Uterus (tissue), 4 donors: ENCODE measurements around the gene LRRC49. TPM values are rescaled to one million over a fixed set of nuclear protein-coding genes. Genes with fewer than 3 reads are reported as not detected.
"Not testable (repeated sequence)": the region's sequence is repeated elsewhere in the genome, so short reads cannot be mapped to it uniquely, and the experiment has no call there.

ENCODE experiments used
- DNase-seq, 2 donors: peaks; one replicate each; pipeline ENCODE4 v3.0.0-alpha.2; 2019 to 2020
- H3K27ac ChIP-seq, 2 donors: fragments of 200-600 bp; sonication (generic); 1 replicate in 1 of 2; 2 replicates in 1 of 2; pipeline ENCODE4 v1.5.1; 2016 to 2018
- H3K27me3 ChIP-seq, 2 donors: fragments of 200-600 bp; sonication (generic); one replicate each; pipeline ENCODE4 v1.5.1; 2018 to 2019; ENCODE audit warnings: control low read depth in 1 of 2
- H3K36me3 ChIP-seq, 2 donors: fragments of 200-600 bp; sonication (generic); one replicate each; pipeline ENCODE4 v1.5.1; 2019; ENCODE audit warnings: control low read depth in 1 of 2
- H3K4me1 ChIP-seq, 2 donors: fragments of 200-600 bp; sonication (generic); one replicate each; pipeline ENCODE4 v1.5.1; 2018 to 2019; ENCODE audit warnings: control low read depth in 1 of 2
- H3K4me3 ChIP-seq, 2 donors: fragments of 200-600 bp; sonication (generic); 1 replicate in 1 of 2; 2 replicates in 1 of 2; pipeline ENCODE4 v1.5.1; 2018 to 2019; ENCODE audit warnings: mild to moderate bottlenecking in 1 of 2
- H3K9me3 ChIP-seq, 2 donors: fragments of 200-600 bp; sonication (generic); one replicate each; pipeline ENCODE4 v1.5.1; 2019; ENCODE audit warnings: control low read depth in 1 of 2
- CTCF ChIP-seq, 4 experiments: fragments of 200-600 bp in 2 of 4; fragments of 450-650 bp in 2 of 4; sonication (generic) in 2 of 4; IDR thresholded peaks; one replicate each; pipeline ENCODE4 v1.5.1; 2016 to 2019; ENCODE audit warnings: antibody characterized with exemption in 4 of 4, mild to moderate bottlenecking in 2 of 4, moderate library complexity in 1 of 4
- POLR2A ChIP-seq, 2 donors: fragments of 450-650 bp; IDR thresholded peaks; one replicate each; pipeline ENCODE4 v1.6.1; 2016; ENCODE audit warnings: antibody characterized with exemption in 2 of 2, mild to moderate bottlenecking in 1 of 2, moderate library complexity in 1 of 2
- intact Hi-C: fragments of 100-400 bp; cut with DNase I; formaldehyde crosslinking; loops from one replicate; pipeline ENCODE4 v1.15.1; 2023; ENCODE audit warnings: low total_unique reads
- total RNA-seq, 4 donors: library from RNA; depleted of rRNA in 3 of 4; stranded (reverse); fragments of >200 nt in 3 of 4; gene quantifications; one replicate each; pipeline versions ENCODE4 v1.1.0 to v1.2.4, GENCODE V29; 2014 to 2023
- donor health status: DM: yes; HTN: yes; CAD: no.

The LRRC49 gene
- total RNA-seq, 4 donors from 2014 or later: 13.8 to 48.7 (median 19.7) TPM

- Histone ChIP-seq H3K27me3 (no peaks in the 10 kb centered on the region), H3K27ac (no peak overlapping the region), H3K36me3 (no peaks in the 10 kb centered on the region), H3K4me1 (no peaks in the 10 kb centered on the region), H3K4me3 (no peak overlapping the region), H3K9me3 (no peaks in the 10 kb centered on the region)
- intact Hi-C loops: no loop called here
- TF ChIP-seq POLR2A (IDR thresholded peaks at IDR 0.05) (no peak), CTCF (IDR thresholded peaks at IDR 0.05) (no peak)
- DNase-seq: no peak
Measured at GRCh38 chr15:70917955-70918354, 25.3 kb downstream of the LRRC49 start.

- Histone ChIP-seq H3K27ac (no peak overlapping the region), H3K4me1 (no peaks in the 10 kb centered on the region), H3K36me3 (no peaks in the 10 kb centered on the region), H3K27me3 (no peaks in the 10 kb centered on the region), H3K9me3 (no peaks in the 10 kb centered on the region), H3K4me3 (no peak overlapping the region)
- no peak for TF ChIP-seq CTCF (IDR thresholded peaks at IDR 0.05)
- TF ChIP-seq POLR2A (IDR thresholded peaks at IDR 0.05): no peak
- DNase-seq: no peak
- intact Hi-C loops: no loop called here
Measured at GRCh38 chr15:70920981-70921696, 28.5 kb downstream of the LRRC49 start.

- H3K4me1 ChIP-seq: no peaks in the 10 kb centered on the region
- TF ChIP-seq POLR2A (IDR thresholded peaks at IDR 0.05): no peak
- no peak for TF ChIP-seq CTCF (IDR thresholded peaks at IDR 0.05)
- intact Hi-C loops: no loop called here
- no peaks in the 10 kb centered on the region for H3K9me3 ChIP-seq
- no peaks in the 10 kb centered on the region for H3K27me3 ChIP-seq
- H3K27ac ChIP-seq: no peak overlapping the region
- no peak for DNase-seq
- no peaks in the 10 kb centered on the region for H3K36me3 ChIP-seq
- H3K4me3 ChIP-seq: no peak overlapping the region
Measured at GRCh38 chr15:70922119-70922518, 29.5 kb downstream of the LRRC49 start.

- no peaks in the 10 kb centered on the region for H3K36me3 ChIP-seq
- H3K27ac ChIP-seq: no peak overlapping the region
- H3K4me3 ChIP-seq: no peak overlapping the region
- no peaks in the 10 kb centered on the region for H3K4me1 ChIP-seq
- H3K27me3 ChIP-seq: no peaks in the 10 kb centered on the region
- intact Hi-C loops: no loop called here
- TF ChIP-seq CTCF (IDR thresholded peaks at IDR 0.05) (no peak), POLR2A (IDR thresholded peaks at IDR 0.05) (no peak)
- H3K9me3 ChIP-seq: no peaks in the 10 kb centered on the region
- DNase-seq: no peak
Measured at GRCh38 chr15:70923311-70924080, 30.9 kb downstream of the LRRC49 start.

- DNase-seq, H3K27ac ChIP-seq, H3K4me3 ChIP-seq, intact Hi-C loops, H3K27me3 ChIP-seq, H3K36me3 ChIP-seq, H3K4me1 ChIP-seq, H3K9me3 ChIP-seq: not testable (repeated sequence)
Measured at GRCh38 chr15:70926914-70927313, 34.3 kb downstream of the LRRC49 start.
